GM19099 (cell line): ENCODE measurements around the gene SORT1.

Experiments used
- POLR2A ChIP-seq: IDR thresholded peaks from 3 replicates; pipeline ENCODE4 v1.6.1; 2011; ENCODE audit warnings: low read depth; ENCODE audit not compliant: insufficient read length; ENCODE audit errors: extremely low read depth

The SORT1 gene

DNA sequence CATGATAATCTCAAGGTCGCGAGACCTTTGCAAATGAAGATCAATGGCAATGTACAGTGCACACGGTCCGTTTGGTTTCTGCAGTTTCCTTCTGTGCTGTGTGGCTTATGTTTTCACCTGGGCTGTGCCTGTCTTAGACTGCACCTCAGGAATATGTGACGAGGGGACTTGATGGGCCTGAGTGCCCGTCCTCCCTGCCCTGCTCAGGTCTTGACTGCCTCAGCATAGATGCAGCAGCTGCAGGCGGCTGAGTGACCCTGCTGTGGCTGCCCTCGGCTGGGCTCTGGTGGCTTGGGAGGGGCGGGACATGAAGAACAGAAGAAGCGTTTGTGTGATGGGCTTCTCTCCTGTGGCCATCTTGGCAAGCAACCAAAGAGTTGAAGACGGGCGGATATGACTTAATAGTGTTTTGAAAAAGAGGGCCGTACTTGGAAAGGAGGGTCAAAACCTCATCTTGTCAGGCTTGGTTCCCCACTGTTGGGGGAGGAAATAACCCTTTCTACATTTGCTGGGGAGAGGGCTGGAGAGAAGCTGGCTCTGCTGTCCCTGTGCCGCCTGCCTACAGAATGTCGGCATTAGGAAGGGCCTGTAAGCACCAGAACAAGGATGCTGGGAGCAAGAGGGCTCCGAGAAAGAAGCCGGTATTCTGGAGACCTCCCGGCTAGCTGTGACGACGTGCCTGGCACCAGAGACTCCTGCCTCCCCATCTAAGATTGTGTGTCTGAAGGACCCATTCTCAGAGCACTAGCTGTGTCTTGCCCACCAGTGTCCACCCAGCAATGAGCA, 98.0 kb downstream of the SORT1 start:
- no peak for TF ChIP-seq POLR2A

GRCh38 chr1:109298666-109299557, 98.8 kb downstream of the SORT1 start:
- no peak for TF ChIP-seq POLR2A

GRCh38 chr1:109296782-109297181, 100.9 kb downstream of the SORT1 start:
- TF ChIP-seq POLR2A, result no peak

DNA sequence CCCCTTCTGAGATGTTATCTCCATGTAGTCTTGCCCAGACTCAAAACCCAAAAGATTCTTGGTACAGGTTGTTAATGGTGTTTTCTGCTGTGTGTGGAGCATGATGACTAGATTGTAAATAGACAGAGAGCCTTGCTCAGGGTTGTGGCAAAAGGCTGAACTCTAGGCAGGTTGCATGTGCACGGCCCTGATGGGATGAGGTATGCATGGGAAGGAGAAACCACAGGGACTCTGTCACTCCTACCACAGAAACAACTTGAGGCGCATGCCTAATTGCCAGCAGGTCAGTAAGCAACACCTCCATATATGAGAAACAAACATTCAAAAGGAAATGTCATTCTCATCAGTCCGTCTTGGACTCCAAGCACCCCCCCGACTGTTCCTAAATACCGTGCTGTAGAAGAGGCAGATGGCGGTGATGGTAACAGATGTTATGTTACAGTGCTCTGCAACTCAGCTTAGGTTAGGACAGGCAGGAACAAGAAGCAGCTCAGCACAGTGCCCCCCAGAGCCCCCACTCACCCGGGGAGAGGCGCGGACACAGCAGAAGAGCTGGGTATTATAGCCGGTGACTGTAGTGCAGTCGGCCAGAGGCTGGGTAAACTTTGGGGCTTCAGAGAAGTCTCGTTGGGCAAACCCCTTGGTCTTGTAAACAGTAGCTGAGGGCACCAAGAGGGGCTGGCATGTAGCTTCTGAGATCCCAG, 101.9 kb downstream of the SORT1 start:
- TF ChIP-seq POLR2A, result no peak

- no peak for TF ChIP-seq POLR2A
These were observed 103.2 kb downstream of the SORT1 start for GRCh38 chr1:109294481-109294880.

DNA sequence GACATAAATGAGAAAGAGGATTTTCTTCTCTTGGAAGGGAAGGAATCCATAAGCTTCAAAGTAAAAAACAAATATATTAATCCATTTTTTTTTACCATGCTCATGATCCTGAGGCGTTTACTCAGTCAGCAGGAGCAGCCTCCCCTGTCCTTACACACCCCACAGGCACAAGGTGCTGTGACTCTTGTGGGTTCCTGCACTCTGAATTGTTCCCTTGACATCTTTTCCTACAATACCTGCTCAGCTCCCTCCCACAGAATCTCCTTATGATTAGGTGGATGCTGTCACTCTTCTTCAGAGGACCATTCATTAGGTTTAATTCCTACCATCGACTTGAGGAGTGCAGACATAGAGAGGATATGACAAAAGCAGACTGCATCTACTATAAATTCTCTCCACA, 104.7 kb downstream of the SORT1 start:
- no peak for TF ChIP-seq POLR2A

- no peak for TF ChIP-seq POLR2A
These were observed 105.4 kb downstream of the SORT1 start for GRCh38 chr1:109292364-109292763.

GRCh38 chr1:109290998-109291397, 106.7 kb downstream of the SORT1 start:
- no peak for TF ChIP-seq POLR2A

- TF ChIP-seq POLR2A, result no peak
These were observed 107.6 kb downstream of the SORT1 start for GRCh38 chr1:109290137-109290536.

DNA sequence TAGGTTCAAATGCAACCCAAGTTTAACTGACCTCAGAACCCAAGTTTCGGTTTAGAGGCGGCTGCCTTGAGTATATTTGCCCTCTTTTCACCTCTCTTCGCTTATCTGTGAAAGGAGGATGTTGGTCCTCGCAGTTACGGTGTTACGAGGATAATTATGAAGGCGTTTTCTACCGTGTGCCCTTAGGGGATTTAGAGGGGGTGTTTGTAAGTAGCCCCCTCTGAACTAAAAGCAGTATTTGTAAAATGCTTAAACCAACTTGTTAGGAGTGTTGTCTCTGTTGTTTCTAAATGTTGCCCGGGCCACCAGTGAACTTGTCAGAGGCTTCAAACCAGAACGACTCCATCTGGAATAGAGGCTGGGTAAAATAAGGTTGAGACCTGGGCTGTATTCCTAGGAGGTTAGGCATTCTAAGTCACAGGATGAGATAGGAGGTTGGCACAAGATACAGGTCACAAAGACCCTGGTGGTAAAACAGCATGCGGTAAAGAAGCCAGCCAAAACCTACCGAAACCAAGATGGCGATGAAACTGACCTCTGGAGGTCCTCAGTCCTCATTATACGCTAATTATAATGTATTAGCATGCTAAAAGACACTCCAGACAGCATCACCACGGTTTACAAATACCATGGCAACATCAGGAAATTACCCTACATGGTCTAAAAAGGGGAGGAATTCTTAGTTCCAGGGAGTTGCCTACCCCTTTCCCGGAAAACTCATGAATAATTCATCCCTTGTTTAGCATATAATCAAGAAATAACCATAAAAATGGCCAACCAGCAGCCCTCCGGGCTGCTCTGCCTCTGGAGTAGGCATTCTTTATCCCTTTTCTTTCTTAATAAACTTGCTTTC, 113.7 kb downstream of the SORT1 start:
- TF ChIP-seq POLR2A, result no peak

- TF ChIP-seq POLR2A, result peak; percentile 81
These were observed 114.6 kb downstream of the SORT1 start, which contains the start of gene PSRC1 for GRCh38 chr1:109282952-109283747. PSRC1 (minus strand) TSS chr1:109283145.

DNA sequence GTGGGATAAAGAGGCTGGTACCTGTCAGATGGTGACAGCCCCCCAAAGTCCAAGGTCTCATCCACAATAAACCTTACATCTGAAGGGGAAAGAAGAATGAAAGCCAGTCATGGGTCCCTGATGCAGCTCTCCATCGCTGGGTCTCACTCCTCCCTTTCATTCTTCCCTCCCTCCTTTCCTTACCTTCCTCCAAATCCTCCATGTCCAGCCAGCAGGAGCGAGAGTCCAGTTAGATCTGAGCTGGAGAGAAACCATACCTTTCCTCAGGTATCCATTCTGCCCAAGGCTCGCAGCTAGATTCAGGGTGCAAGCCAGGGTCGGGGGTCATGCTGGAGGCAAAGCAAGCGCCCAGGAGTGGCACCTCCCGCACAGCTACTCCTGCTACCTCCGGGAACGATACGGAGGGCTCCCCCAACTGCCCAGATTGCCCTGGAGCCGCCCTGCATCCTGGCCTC, 115.2 kb downstream of the SORT1 start:
- no peak for TF ChIP-seq POLR2A

DNA sequence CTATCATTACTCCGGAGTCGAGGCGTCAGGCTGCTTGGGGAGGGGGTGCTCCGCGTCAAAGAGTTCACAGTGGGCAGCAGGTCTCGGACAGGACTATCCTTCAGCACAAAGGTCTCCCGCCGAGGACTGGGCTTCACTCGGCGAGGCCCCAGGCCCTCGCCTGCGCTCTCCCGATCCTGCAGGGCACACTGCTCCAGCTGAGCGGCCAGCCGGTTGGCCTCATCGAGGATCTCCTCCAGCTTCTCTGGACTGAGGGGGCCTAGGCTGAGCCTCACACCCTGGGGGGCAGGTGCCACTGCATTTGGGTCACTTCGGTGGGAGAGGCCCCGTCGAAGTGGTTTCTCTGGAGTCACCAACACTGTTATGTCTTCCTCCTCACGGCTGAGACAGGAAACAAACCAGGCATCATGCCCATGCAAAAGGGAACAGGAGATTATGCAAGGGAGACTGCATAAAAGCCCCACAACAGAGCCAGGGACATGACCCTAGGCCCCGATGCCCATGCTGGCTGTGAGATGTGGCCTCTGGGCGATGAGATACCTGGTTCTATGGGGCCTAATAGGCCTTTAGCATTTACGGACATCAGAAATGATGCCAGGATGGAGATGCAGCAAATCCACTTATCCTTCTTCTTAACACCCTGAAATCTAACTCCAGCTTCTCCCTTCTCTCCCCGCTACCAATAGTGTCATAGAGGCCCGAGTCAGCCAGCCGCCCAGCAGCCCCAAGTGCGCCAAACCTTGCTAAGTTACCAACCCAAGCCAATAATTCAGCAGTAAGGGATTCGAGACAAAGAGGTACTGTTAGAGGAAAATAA, 115.8 kb downstream of the SORT1 start:
- no peak for TF ChIP-seq POLR2A
